ENCODE results near the gene FAAP100.

The FAAP100 gene

DNA sequence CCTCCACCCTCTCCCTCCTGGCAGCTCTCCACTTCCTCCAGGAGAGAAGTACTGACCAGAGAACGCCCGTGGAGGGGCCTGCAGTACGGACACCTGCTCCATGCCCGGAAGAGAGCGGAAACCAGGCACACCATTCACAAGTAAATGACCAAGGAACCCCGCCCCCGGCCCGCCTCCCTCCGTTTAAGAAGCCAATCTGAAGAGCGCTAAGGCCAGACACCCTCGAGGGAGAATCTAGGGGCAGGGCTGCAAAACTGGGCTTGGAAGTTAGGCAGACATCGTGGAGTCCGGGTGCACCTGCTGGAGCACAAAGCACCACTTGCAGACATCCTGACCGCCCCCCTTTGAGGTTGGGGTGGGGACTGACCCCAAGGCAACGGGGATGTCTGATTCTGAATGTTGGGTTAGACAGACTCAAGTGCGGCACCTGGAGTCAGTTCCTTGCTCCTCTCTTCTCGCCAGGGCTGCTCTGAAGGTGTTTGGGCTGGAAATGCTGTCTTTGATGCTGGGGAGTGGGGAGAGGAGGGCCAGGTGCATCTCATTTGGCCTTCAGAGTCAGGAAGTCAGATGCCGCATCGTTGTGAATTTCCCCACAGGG, 964 bp upstream of the FAAP100 start:
- peak; percentile 72 to 80 for DNase-seq

DNA sequence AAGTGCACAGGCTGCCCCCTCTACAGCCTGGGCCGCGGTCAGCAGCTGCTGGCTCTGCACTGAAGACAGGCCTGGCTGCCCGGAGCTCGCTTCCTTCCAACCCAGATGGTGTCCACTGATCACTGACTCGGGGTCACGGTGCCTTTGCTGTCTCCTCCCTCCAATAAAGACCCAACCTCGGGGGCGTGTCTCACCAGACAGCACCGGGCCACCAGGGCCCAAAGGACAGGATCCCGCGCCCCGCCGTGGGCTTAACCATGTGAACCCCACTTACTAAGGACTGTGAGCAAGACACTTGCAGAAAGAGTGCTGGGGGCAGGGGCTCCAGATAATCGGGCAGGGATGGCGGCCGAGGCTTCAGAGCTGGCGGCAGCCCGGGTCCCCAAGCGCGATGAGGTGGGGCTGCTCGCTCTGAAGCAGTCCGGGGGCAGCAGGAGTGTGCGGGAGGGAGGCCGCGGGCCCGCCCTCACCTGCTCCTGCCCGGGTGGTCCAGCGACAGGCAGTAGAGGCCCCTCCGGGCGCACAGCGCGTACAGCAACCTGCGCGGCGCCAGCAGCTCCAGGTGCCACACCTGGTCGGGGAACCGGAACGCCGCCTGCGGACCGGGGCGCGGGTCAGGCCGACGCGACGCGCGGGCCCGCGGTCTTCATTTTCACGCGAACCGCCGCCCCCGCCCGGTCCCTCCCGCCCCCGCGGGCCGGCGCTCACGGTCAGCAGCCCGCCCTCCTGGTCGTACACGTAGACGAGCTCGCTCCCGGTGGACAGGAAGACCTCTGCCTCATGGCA, 502 bp downstream of the FAAP100 start:
- DNase-seq, result no peak

DNA sequence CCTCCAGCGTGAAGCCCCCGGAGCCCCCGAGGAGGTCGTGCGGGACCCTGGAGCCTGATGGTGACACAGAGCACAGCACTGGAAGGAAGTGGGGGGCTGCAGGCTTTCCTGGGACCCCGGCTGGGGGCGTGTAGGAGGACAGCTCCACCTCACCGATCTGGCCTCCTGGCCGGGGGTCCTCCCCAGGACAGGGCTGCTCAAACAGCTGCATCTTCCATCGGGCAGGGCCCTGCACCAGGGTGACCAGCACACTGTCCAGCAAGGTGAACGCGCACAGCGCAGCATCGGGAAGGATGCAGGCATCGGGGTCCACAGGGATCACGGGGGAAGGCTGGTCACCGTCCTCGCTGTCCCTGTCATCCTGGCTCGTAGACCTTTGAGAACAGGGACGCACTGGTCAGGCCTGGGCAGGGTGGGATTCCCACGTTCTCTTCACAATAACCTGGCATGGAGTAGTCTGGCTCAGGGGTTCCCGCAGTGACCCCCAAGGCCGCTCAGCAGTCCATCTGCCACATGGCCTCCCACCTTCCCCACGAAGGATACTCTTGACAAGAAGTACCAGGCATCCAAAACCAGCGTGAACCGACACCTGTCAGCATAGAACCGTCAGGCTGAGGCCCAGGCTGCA, 1.2 kb downstream of the FAAP100 start:
- no peak for DNase-seq

DNA sequence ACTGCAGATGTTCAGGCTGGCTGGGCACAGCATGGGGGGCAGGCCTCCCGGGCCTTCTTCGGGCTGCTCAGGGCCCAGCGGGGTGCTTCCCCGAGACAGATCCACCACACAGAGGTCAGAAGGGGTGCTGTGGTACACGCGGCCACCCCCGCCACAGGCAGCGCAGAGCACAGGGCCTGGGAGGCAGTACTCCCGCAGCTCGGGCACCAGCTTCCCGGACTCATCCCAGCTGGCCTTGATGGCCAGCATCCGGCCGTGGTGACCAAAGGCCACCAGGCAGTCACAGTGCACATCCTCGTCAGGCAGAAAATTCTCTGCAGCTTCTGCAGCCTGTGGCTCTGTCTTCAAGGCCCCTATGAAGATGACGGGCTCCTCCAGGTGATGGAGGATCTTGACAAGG, 1.9 kb downstream of the FAAP100 start:
- no peak for DNase-seq

DNA sequence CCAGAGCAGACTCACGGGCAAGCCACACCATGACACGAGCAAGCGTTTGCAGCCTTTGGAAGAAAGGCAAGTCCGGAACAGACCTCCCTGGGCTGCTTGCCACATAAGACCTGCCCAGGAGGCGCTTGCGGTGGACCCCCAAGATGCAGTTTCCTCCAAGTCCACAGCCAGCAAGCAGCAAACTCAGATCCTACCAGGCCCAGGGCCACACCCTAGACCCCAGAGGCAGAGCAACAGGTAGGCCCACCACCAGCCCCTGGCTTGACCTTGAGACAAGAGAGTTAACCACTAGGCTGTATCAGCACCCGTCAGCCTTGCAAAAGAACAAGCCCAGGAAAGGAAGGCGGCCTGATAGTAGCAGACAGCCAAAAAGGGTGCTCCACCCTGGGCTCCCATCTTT, 2.3 kb downstream of the FAAP100 start:
- no peak for DNase-seq

DNA sequence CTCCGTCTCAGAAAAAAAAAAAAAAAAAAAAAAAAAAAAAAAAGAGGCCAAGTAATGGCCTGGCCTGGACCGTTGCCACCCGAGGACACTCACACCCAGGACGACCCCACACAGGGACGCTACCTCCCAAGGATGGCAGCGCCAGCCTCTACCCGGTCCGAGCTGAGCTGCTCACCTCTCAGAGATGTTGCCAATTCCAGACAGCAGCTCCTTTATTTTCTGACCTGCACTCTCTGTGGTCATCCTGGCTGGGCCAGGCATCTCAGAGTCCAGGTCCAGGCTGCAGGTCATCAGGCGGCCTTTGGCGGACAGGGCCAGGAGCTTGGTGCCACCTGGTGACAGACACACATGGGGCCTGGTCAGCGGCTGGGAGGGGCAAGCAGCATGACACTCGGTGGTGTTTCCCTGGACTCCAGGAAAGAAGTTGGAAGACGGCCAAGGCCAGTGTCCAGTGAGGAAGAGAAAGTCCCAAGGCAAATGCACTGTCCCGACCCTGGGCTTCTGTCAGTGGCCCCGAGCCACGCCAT, 3.1 kb downstream of the FAAP100 start:
- no peak for DNase-seq

DNA sequence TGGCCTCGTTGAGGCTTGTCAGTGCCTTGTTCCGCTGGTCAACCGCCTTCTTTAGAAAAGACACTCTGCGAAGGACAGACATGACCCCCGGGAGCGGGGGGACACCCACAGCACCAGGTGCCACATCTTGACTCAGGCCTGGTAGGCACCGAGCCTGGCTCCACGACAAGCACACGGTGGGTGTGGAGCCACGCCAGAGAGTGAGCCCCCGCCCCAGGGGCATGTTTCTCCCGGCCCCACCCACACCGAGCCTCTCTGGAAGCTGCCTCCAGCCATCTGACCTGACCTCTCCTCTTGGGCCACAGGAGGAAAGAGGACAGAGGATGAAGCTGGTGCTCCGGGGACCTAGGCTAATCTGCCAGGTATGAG, 4.6 kb downstream of the FAAP100 start:
- no peak for DNase-seq

DNA sequence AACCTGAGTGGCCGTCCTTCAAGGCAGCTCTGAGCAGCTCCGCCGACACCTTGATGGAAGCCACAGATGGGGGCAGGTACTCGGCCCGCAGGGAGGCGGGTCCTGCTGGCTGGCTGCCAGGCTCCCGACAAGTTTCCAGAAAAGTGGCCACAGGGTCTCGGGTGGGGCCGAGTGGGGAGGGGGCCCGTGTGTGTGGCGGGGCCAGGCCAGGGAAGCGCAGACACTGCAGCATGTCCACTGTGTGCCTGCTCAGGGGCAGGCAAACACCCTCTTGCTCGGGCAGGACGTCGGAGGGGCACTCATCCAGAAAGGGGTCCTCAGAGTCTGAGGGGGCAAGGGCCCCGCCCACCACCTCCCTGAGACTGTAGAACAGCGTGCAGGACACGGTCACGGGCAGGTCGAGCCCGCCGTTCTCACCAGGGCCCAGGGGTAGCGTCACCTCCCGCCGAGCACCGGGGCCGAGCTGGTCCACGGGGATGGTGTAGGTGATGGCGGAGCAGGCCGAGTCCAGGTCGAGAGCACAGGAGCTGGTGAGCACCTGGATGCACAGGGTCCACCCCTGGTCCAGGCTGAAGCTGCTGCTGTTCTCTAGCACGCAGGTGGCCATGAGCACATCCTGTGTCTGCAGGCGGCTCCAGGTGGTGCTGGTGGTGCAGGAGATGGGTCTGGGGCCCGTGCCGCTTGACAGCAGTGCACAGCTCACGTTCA, 5.1 kb downstream of the FAAP100 start:
- no peak for DNase-seq

DNA sequence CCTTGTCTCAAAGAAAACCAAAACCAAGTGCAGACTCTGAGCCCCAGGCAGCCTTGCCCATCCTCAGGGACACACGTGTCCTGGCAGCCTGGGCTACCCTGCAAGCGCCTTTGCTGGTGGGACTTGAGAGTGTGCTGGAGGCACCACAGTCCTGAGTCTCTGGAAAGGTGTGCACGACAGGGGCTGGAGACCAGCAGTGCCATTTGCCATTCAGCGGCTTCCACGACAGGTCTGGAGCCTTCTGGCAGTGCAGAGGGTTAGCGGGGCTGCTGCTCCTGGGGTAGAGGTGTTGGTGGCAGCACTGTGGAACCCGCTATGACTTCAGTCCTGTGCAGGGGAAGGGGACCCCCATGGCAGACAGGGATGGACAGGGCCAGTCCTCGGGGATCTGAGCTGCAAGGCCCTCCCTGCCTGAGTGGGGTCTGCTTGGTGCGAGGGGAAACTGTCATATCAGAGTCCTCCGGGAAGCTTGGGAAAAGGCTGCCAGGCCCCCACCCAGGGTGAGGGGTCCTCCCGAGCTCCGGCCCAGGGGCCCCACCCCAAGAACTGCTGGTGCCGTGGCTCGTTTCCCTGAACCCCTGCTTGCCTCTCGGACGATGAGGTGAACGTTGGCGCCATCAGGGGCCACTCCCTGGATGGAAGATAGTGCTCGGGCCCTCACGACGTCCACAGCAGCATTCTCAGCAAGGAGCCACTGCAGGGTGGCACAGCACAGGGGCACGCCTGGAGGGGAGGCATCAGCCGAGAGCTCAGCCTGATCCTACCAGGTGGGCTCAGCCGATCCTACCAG, 6.8 kb downstream of the FAAP100 start:
- DNase-seq, result no peak

DNA sequence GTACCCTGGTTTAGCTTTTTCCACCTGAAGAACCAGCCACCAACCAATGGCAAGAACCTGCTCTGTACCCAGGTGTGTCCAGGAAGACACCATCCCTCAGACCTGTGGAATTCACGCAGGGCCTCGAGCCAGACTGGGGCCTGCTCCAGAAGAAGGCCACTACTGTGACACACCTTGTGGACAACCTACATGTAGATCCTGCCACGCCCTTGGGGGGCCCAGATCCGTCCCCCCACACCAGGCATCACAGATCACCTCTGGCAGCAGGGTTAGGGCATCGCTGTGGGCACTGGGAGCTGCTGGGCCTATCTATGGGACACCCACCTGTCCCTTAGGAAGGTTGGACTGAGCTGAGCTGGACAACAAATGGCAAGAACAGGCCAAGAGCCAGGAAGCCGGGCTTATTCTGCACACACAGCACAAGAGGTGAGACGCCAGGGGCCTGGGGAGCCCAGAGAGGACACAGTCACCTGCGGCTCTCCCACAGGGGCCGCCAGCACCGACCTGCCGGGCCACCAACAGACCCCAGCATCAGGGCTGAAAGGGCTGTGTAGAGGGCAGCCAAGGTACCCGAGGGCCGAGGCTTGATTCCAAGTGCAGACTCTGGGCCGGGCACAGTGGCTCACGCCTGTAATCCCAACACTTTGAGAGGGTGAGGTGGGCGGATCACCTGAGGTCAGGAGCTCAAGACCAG, 7.7 kb downstream of the FAAP100 start:
- DNase-seq, result no peak

DNA sequence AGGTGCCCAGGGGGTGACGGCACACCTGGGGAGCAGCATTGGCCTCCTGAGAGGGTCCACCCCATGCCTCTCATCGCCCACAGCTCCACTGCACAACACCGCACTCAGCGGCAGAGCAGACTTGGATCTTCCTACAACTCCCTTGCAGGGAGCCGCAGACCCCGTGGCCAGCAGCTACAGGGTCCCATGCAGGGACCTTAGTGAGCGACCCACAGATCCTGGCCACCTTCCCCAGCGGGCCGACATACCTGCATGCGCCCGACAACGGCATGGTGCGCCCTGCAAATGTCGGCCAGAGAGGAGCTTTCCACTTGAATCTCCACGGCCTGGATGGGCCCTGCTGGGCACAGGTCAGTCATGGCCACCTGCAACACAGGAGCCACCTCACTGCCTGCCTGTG, 8.4 kb downstream of the FAAP100 start:
- no peak for DNase-seq

DNA sequence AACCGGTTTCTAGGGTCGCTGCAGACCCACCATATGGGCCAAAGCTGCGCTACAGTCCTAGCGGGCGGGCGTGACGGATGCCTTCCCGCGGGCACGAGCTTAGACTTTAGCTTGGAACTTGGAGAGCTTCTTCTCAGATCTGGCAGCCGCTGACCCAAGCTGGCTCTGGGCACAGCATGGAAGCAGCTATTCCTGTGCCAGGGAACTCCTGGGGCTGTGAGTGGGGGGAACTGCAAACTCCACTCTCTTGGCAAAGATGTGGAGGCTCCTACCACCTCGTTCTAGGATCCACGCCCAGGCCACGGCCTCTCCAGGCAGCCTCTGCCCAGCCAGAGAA, 8.8 kb downstream of the FAAP100 start:
- no peak for DNase-seq

DNA sequence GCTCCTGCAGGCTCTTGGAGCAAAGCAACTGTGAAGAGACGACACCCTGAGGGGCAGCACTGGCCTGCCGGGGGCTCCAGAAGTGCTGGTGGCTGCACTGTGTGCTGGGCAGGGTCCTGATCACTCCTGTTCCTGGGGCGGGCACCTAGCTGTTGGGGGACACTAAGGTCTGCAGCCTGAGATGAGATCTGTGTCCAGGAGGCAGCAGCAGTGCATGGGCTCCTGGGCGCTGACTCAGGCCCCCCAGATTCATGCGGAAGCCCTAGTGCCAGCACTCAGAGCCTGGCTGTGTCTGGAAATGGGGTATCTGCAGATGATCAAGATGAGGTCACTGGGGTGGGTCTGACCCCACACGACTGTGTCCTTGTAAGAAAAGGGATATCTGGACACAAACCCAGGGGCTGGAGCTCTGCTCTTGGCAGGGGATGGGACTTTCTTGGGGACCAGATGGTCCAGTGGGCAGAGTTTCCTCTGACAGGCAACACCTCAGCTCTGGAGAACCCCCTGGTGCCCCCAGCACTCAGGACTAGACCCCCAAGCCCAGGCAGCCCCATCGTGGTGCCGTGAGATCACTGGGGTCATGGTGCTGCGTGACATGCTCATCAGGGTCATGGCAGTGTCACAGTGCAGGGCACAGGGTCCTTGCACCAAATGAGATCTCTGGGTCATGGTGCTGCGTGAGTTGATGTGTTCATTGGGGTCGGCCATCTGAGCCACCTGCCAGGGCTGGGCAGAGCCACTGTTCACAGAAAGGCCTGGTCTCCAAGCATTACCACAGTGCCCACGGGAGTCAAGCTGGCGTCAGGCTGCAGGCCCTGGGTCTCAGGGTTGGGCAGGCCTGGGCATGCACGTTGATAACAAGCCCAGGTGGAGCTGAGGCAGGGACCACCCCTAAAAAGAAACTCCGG, 9.5 kb downstream of the FAAP100 start:
- DNase-seq, result no peak

DNA sequence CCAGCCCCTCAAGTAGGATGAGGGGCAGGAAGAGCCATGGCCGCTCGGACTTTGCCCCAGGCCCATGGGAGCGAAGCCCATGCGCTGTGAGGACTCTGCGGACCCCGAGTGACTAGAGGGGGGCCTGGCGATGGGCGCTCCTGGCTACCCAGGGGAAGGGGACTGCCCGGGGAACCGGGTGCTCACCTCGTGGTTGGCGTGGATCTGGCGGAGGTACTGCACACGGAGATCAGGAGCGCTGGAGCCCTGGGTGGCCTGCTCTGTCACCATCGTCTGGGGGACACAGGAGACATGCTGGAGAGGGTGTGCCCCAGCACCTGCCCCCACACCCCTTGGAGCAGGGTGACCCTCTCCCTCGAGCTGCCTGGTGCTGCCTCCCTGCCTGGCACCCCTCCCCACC, 11.0 kb downstream of the FAAP100 start:
- no peak for DNase-seq

DNA sequence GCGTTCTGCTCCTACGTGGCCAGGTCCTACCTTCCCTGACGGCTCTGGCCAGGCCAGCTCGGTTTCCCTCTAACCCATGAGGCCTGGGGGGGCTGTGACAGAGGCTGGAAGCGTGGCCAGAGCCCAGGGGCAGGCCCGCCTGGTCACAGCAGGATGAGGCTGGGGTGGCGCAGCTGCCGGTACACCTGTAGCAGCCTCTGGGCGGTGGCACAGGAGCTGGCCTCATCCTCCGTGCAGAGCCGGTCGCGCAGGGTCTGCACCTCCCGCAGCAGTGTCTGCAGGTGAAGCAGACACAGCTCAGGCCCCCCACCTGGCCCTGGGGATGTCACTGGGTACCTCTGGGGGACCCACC, 11.5 kb downstream of the FAAP100 start:
- DNase-seq, result no peak

DNA sequence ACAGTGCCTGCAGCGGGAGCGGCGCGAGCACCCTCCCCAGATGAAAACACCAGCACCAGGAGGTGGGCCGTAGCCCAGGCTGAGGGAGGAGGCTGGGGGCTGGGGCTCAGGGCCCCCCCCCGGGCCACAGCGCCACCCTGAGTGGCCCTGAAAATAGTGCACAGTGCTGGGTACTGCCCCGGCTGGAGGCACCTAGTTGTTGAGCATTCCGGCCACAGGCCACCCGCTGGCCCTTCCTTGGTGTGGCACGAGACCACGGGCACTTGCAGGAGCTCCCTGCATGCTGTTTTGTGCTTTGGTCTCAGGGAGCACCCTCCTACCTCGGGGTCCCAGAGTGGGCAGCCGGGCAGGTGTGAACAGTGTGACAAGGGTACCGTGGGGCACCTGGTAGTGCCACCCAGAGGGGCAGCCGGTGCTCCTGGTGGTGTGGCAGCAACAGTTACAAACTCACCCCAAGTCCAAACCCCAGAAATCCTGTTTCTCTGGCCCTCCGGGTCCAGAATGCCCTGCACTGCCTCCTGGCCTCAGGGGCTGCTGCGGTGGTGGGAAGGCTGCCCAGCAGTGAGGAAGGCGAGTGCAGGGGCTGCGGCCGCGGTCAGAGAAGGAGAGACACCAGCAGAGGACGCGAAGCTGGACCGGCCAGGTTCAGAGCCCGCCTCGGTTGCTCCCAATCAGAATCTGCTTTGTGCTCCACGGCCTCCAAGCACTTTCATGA, 12.0 kb downstream of the FAAP100 start:
- DNase-seq, result no peak

DNA sequence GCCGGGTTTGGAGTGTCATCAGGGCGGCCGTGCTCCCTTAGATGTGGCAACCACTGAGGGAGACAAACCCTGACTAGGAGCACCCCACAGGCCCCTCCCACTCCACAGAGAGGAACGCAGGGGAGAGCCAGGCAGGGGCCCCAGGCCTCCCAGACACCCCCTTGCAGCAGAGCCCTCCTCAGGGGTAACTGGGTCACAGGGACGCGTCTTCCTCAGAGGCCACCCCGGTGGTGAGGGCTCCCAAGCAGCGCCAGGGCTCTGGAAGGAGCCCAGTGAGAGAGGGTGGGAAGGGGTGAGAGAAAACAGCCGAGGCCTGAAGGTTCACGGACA, 12.6 kb downstream of the FAAP100 start:
- no peak for DNase-seq

DNA sequence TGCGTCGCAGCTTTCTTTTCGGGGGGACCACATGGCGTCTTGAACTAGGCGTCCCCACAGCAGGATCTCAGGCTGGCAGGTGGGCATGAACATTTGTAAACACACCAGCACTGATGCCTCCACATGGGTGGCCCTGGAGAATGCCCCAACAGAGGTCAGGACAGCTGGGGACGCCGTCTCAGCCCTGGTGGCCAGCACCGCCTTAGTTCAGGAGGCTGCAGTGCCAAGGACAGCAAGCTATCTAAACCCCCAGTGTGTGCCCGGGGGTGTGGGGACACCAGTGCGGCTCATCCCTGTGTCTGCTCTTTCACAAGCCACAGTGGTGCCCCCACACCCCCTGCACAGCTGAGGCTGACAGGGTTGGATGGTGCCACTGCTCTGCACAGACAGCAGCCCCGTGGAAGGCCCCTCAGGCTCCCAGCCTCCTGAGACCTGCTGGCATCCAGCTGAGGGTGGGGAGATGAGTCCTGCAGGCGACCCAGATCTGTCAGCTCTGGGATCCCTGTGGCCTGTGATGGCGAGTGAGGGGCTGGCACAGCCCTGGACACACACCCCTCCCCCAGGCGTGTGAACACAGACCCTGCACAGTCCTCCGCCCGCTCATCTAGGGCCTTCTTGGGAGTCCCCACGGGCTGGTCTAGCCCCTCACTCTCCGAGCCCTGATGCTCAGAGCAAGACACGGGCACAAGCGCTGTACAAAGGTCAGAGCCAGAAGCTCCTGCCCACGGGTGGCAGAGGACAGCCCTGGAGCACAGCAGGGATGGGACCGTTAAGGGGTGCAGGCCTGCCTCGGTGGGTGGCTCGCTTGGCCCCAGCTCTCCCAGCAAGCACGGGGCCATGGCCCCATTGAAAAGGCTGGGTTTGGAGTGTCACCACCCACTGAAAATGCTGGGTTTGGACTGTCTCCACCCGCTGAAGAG, 13.2 kb downstream of the FAAP100 start:
- DNase-seq, result no peak

DNA sequence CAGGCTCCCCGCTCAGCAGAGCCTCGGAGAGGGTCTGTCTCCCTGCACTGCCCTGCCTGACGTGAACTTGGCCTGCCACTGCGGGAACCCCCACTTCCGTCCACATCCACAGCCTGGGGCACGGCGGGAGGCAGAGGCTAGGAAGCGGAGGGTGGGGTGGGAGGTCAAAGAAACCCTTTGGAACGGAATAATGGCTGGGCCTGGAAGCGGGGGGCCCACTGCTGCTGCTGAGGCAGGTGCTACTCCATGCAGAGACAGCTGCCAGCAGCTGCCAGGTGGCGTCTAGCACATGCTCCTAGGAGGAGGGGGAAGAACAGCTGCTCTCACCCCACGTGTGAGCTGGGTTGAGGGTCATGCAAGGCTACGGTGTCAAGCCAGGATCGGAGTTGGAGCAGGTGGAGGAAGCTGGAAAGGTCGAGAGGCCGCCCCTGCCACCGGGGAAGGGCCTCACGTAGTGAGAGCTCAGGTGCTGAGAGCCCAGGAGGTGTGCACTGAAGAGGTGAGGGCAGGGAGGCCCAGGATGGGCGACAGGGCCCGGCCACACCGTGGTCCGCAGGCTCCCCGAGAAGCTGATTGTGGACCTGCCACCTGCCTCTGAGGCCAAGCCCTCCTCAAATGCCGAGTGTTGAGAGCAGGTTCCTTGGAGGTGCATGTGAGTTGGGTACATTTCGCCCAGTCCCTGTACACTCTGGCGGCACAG, 14.1 kb downstream of the FAAP100 start:
- DNase-seq, result no peak

Measured in CD4-positive, alpha-beta T cell treated with Interleukin-1 beta for 1 hour (primary cell).